IMR-90 (cell line): ENCODE results near the gene UBL7. TPM values are rescaled to one million over a fixed set of nuclear protein-coding genes. Genes with fewer than 3 reads are reported as not detected.

Source experiments
- ATAC-seq: fragments of 200-7000 bp; cut with Tn5 transposase; 2 replicates; pipeline ENCODE4 v1.9.1; 2020; ENCODE audit warnings: low read depth, mild to moderate bottlenecking, moderate library complexity
- BruUV-seq: library from RNA; stranded (reverse); fragments of 400-500 nt; replicated peaks from 2 replicates; lab custom pipeline; 2021; lab: Mats Ljungman, UMichigan
- CTCF ChIA-PET: fragments of 300-600 bp; formaldehyde crosslinking; extraction: SDS; loops from one replicate; lab custom pipeline; 2021; ENCODE audit warnings: antibody characterized with exemption; lab: Yijun Ruan, JAX
- POLR2A ChIA-PET: fragments of 300-600 bp; sonication (Branson Sonifier 250); formaldehyde crosslinking; loops from one replicate; lab custom pipeline; 2022; ENCODE audit warnings: antibody characterized with exemption; ENCODE audit not compliant: unreplicated experiment; lab: Charles Lee
- DNase-seq: peaks from one replicate; pipeline ENCODE4 v3.0.0; 2013
- H2AFZ ChIP-seq: replicated peaks from 2 replicates; pipeline ENCODE3; 2013; ENCODE audit warnings: low read length, mild to moderate bottlenecking; ENCODE audit not compliant: poor library complexity
- H2AK5ac ChIP-seq: 2 replicates; pipeline ENCODE4 v1.6.1; 2013; ENCODE audit warnings: low read depth, low read length, inconsistent platforms
- H2AK9ac ChIP-seq: replicated peaks from 2 replicates; pipeline ENCODE3; 2013; ENCODE audit warnings: mild to moderate bottlenecking, low read depth, low read length, moderate library complexity; ENCODE audit not compliant: poor library complexity
- H2BK120ac ChIP-seq: 2 replicates; pipeline ENCODE4 v1.6.1; 2013; ENCODE audit warnings: low read depth, low read length, inconsistent platforms
- H2BK15ac ChIP-seq: 3 replicates; pipeline ENCODE4 v1.6.1; 2013; ENCODE audit warnings: low read depth, low read length, inconsistent platforms
- H2BK20ac ChIP-seq: 2 replicates; pipeline ENCODE4 v1.6.1; 2013; ENCODE audit warnings: low read depth, mild to moderate bottlenecking, inconsistent platforms, low read length, moderate library complexity
- H2BK5ac ChIP-seq: 2 replicates; pipeline ENCODE4 v1.6.1; 2013; ENCODE audit warnings: mild to moderate bottlenecking, low read depth, low read length, inconsistent platforms; ENCODE audit not compliant: poor library complexity, severe bottlenecking
- H3K14ac ChIP-seq: replicated peaks from 2 replicates; pipeline ENCODE4 v1.6.1; 2013; ENCODE audit warnings: low read depth, low read length, inconsistent platforms
- H3K18ac ChIP-seq: 2 replicates; pipeline ENCODE4 v1.6.1; 2013; ENCODE audit warnings: low read depth, low read length, control low read depth
- H3K23ac ChIP-seq: 2 replicates; pipeline ENCODE4 v1.6.1; 2013; ENCODE audit warnings: low read depth, low read length, inconsistent platforms
- H3K27ac ChIP-seq: 2 replicates; pipeline ENCODE4 v1.5.1; 2013; ENCODE audit warnings: mild to moderate bottlenecking, control low read depth, low read length; ENCODE audit not compliant: insufficient read depth
- H3K27me3 ChIP-seq: 2 replicates; pipeline ENCODE4 v1.6.1; 2013; ENCODE audit warnings: low read length; ENCODE audit not compliant: control insufficient read depth, insufficient read depth
- H3K36me3 ChIP-seq: 2 replicates; pipeline ENCODE4 v1.6.1; 2013; ENCODE audit warnings: low read length, mixed read lengths; ENCODE audit not compliant: control insufficient read depth, insufficient read depth
- H3K4ac ChIP-seq: 2 replicates; pipeline ENCODE4 v1.6.1; 2013; ENCODE audit warnings: low read depth, low read length, inconsistent platforms
- H3K4me1 ChIP-seq: 2 replicates; pipeline ENCODE4 v1.6.1; 2013; ENCODE audit warnings: low read length, mixed read lengths; ENCODE audit not compliant: control insufficient read depth, insufficient read depth
- H3K4me2 ChIP-seq: 2 replicates; pipeline ENCODE4 v1.6.1; 2013; ENCODE audit warnings: low read depth, mild to moderate bottlenecking, control low read depth, low read length, moderate library complexity
- H3K4me3 ChIP-seq: 2 replicates; pipeline ENCODE4 v1.5.1; 2013; ENCODE audit warnings: low read depth, mild to moderate bottlenecking, control low read depth, low read length, moderate library complexity; ENCODE audit not compliant: insufficient read depth
- H3K56ac ChIP-seq: 2 replicates; pipeline ENCODE4 v1.6.1; 2013; ENCODE audit warnings: low read length, inconsistent platforms; ENCODE audit not compliant: insufficient read depth; ENCODE audit errors: extremely low read depth
- H3K79me1 ChIP-seq, 2 experiments: 2 replicates each; pipeline ENCODE4 v1.6.1; 2013; ENCODE audit warnings: low read length in 2 of 2, inconsistent platforms in 1 of 2, low read depth in 1 of 2
- H3K9ac ChIP-seq: 2 replicates; pipeline ENCODE4 v1.6.1; 2013; ENCODE audit warnings: low read depth, low read length, control low read depth
- H3K9me1 ChIP-seq: 2 replicates; pipeline ENCODE4 v1.6.1; 2013; ENCODE audit warnings: low read length, inconsistent platforms; ENCODE audit not compliant: insufficient read depth
- H3K9me3 ChIP-seq: 2 replicates; pipeline ENCODE4 v1.6.1; 2013; ENCODE audit warnings: low read length; ENCODE audit not compliant: control insufficient read depth, insufficient read depth
- H4K20me1 ChIP-seq: 2 replicates; pipeline ENCODE4 v1.6.1; 2013; ENCODE audit warnings: low read length, inconsistent platforms; ENCODE audit not compliant: insufficient read depth
- H4K5ac ChIP-seq: 2 replicates; pipeline ENCODE4 v1.6.1; 2013; ENCODE audit warnings: mild to moderate bottlenecking, low read depth, low read length, control low read depth
- H4K8ac ChIP-seq, 2 experiments: 2 replicates each; pipeline ENCODE4 v1.6.1; 2013; ENCODE audit warnings: low read depth in 2 of 2, low read length in 2 of 2, control low read depth in 1 of 2, inconsistent platforms in 1 of 2
- H4K91ac ChIP-seq: 2 replicates; pipeline ENCODE4 v1.6.1; 2013; ENCODE audit warnings: low read depth, low read length, inconsistent platforms; ENCODE audit not compliant: insufficient read depth
- BHLHE40 ChIP-seq: fragments of 150-350 bp; IDR thresholded peaks from 2 replicates; pipeline ENCODE4 v1.6.1; 2016; ENCODE audit warnings: mild to moderate bottlenecking, low read depth, low read length
- FOS ChIP-seq: fragments of 150-350 bp; IDR thresholded peaks from 2 replicates; pipeline ENCODE4 v1.6.1; 2016; ENCODE audit warnings: low read depth, low read length
- MAFK ChIP-seq: IDR thresholded peaks from 2 replicates; pipeline ENCODE4 v1.6.1; 2012; ENCODE audit warnings: low read depth, low read length, improper control_type of control experiment
- MAZ ChIP-seq: IDR thresholded peaks from 2 replicates; pipeline ENCODE4 v1.6.1; 2012; ENCODE audit warnings: low read depth, mild to moderate bottlenecking, low read length, improper control_type of control experiment, moderate library complexity, borderline replicate concordance
- MXI1 ChIP-seq: IDR thresholded peaks from 2 replicates; pipeline ENCODE4 v1.6.1; 2012; ENCODE audit warnings: low read depth, mild to moderate bottlenecking, low read length, moderate library complexity, borderline replicate concordance
- NFE2L2 ChIP-seq: fragments of 150-350 bp; IDR thresholded peaks from 2 replicates; pipeline ENCODE4 v1.6.1; 2016; ENCODE audit warnings: low read depth, mild to moderate bottlenecking, low read length
- POLR2A ChIP-seq: IDR thresholded peaks from 2 replicates; pipeline ENCODE4 v1.6.1; 2012; ENCODE audit warnings: mild to moderate bottlenecking, low read depth, low read length
- RAD21 ChIP-seq: IDR thresholded peaks from 2 replicates; pipeline ENCODE4 v1.6.1; 2012; ENCODE audit warnings: low read length, improper control_type of control experiment
- RCOR1 ChIP-seq: IDR thresholded peaks from 2 replicates; pipeline ENCODE4 v1.6.1; 2012; ENCODE audit warnings: mild to moderate bottlenecking, low read length, improper control_type of control experiment; ENCODE audit not compliant: insufficient replicate concordance
- RFX5 ChIP-seq: IDR thresholded peaks from 2 replicates; pipeline ENCODE4 v1.8.0; 2012; ENCODE audit warnings: low read depth, mild to moderate bottlenecking, low read length, moderate library complexity
- SMC3 ChIP-seq: fragments of 150-350 bp; IDR thresholded peaks from 2 replicates; pipeline ENCODE4 v1.6.1; 2016; ENCODE audit warnings: low read depth, mild to moderate bottlenecking, antibody characterized with exemption, low read length, moderate library complexity
- WGBS, 2 experiments: methylation state at CpG; one replicate each; pipeline versions ENCODE4 v1.1.5 to v1.1.7; 2013; ENCODE audit warnings: missing lambda C conversion rate in 2 of 2; ENCODE audit not compliant: insufficient read length in 1 of 2; ENCODE audit errors: extremely low coverage in 2 of 2; 5-methylcytosine and 5-hydroxymethylcytosine counted together
- dilution Hi-C: fragments of 300-500 bp; cut with HindIII; formaldehyde crosslinking; loops from one replicate; pipeline ENCODE4 v1.14.3; 2018; ENCODE audit warnings: low sequenced_read_pairs; ENCODE audit not compliant: unreplicated experiment
- in situ Hi-C: fragments of 300-500 bp; cut with MboI; formaldehyde crosslinking; loops from 3 replicates; pipeline ENCODE4 v1.14.3; 2019; ENCODE audit warnings: low sequenced_read_pairs, inconsistent platforms, mixed read lengths
- intact Hi-C: fragments of 100-400 bp; cut with micrococcal nuclease; formaldehyde crosslinking; loops from 2 replicates; pipeline ENCODE4 v1.10.0; 2022
- polyA plus RNA-seq, 3 experiments: library from polyadenylated mRNA; depleted of rRNA; stranded (reverse); fragments of >200 nt; gene quantifications; 2 replicates each; pipeline ENCODE4 v1.2.3, GENCODE V29; 2012; ENCODE audit warnings: low replicate concordance in 1 of 3
- total RNA-seq: library from RNA; depleted of rRNA; stranded (reverse); fragments of >200 nt; gene quantifications from 2 replicates; pipeline ENCODE4 v1.2.3, GENCODE V29; 2012
- TF ChIP-seq, protein P1 (sequence below): fragments of 150-350 bp; IDR thresholded peaks from 2 replicates; pipeline ENCODE4 v1.6.1; 2017; ENCODE audit warnings: mild to moderate bottlenecking, antibody characterized with exemption, low read length, low read depth
- TF ChIP-seq, protein P2 (sequence below): conservative IDR thresholded peaks from 2 replicates; pipeline ENCODE4 v1.5.1; 2012; ENCODE audit warnings: mild to moderate bottlenecking, low read depth, low read length, improper control_type of control experiment
- TF ChIP-seq, protein P3 (sequence below): fragments of 150-350 bp; IDR thresholded peaks from 2 replicates; pipeline ENCODE4 v1.6.1; 2016; ENCODE audit warnings: low read depth, mild to moderate bottlenecking, low read length, moderate library complexity, borderline replicate concordance

Gene UBL7
- total and polyA plus RNA-seq, 2 of the 4 experiments (the other 2 are of a cell fraction) = 68.1 to 78.4 TPM

DNA sequence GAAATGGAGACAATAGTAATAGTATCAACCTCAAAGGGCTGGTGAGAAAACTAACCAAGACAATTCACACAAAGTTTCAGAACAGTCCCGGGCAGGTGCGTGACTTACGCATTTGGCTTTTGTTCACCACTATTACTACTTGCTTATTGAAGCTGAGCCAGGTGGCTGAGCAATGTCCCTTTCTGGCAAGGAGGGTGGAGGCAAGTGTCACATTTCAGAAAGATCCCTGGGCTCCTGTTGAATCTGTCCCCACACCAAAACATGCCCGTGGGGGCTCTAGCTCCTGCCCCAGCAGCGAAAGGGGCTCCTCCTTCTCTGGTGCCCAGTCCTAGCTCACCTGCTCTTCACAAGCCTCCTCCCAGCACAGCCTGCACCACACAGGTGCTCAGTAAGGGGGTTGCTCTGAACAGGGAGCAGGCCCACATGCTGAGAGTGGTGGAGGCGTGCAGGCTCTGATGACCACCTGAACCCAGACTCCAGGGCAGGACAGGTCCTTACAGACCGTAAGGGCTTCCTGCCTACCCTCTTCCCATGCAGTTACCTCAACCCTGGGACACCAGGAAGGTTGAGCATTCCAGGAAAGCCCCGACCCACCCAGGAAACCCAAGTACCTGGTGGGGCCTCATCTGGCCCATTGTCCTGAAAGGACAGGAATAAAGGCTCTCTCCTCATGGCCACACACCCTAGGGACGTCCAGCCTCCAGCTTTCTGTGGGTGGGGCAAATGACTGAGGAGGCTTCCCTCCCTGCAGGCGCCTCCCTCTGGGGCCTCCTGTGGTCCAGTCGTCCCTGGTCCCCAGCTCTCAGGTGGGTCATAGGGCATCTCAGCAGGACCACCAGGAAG, 59.8 kb downstream of the UBL7 start:
- Histone ChIP-seq H2BK15ac (0 out of 3 replicates have a peak overlapping the region, but pooled peaks have one; percentile 30), H2BK20ac (peak overlapping the region; percentile 13; the same call in 1 of the 2 replicates), H2AK9ac (peak overlapping the region; percentile 6), H3K23ac (no peak overlapping the region), H3K4me1 (peaks cover 35% of the 10 kb centered on the region), H2BK5ac (no peak overlapping the region), H3K27ac (no peak overlapping the region), H4K5ac (no peak overlapping the region), H3K56ac (no peak overlapping the region), H3K9me3 (no peaks in the 10 kb centered on the region), H3K36me3 (no peaks in the 10 kb centered on the region), H2AFZ (no peak overlapping the region), H2AK5ac (peak overlapping the region; percentile 74), H4K8ac (0 out of 4 replicates have a peak overlapping the region, but pooled peaks of 1 of the 2 experiments have one; percentile 9), H3K18ac (no peak overlapping the region), H3K27me3 (no peaks in the 10 kb centered on the region), H3K9me1 (peaks cover 43% of the 10 kb centered on the region), H3K9ac (no peak overlapping the region), H3K4me3 (no peak overlapping the region), H3K79me1 (peaks cover 0 to 39% of the 10 kb centered on the region in 2 experiments; a peak in 3 of 4 replicates), H3K14ac (no peak overlapping the region), H3K4me2 (no peak overlapping the region), H4K91ac (peak overlapping the region; percentile 56), H4K20me1 (no peaks in the 10 kb centered on the region), H3K4ac (peak overlapping the region; percentile 40), H2BK120ac (peak overlapping the region; percentile 52; the same call in 1 of the 2 replicates)
- ATAC-seq (no peak), DNase-seq (no peak)
- in situ Hi-C loops (no loop called here), intact Hi-C loops (no loop called here), dilution Hi-C loops (no loop called here)
- 100% methylated on average over 1 of the region's 11 CpGs; no CpG with 5 or more reads in 1 of the 2 experiments for WGBS, 2 experiments
- ChIA-PET POLR2A (no interaction called here), CTCF (no interaction called here)
- BruUV-seq = no TSS peak
- TF ChIP-seq MAZ (no peak), RAD21 (no peak), RFX5 (no peak), FOS (no peak), POLR2A (no peak), BHLHE40 (no peak), NFE2L2 (no peak), RCOR1 (no peak), MAFK (no peak), SMC3 (no peak), MXI1 (no peak)
- TF ChIP-seq, protein P1, sequence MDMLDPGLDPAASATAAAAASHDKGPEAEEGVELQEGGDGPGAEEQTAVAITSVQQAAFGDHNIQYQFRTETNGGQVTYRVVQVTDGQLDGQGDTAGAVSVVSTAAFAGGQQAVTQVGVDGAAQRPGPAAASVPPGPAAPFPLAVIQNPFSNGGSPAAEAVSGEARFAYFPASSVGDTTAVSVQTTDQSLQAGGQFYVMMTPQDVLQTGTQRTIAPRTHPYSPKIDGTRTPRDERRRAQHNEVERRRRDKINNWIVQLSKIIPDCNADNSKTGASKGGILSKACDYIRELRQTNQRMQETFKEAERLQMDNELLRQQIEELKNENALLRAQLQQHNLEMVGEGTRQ = no peak
- TF ChIP-seq, protein P2, sequence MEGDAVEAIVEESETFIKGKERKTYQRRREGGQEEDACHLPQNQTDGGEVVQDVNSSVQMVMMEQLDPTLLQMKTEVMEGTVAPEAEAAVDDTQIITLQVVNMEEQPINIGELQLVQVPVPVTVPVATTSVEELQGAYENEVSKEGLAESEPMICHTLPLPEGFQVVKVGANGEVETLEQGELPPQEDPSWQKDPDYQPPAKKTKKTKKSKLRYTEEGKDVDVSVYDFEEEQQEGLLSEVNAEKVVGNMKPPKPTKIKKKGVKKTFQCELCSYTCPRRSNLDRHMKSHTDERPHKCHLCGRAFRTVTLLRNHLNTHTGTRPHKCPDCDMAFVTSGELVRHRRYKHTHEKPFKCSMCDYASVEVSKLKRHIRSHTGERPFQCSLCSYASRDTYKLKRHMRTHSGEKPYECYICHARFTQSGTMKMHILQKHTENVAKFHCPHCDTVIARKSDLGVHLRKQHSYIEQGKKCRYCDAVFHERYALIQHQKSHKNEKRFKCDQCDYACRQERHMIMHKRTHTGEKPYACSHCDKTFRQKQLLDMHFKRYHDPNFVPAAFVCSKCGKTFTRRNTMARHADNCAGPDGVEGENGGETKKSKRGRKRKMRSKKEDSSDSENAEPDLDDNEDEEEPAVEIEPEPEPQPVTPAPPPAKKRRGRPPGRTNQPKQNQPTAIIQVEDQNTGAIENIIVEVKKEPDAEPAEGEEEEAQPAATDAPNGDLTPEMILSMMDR = no peak
- TF ChIP-seq, protein P3, sequence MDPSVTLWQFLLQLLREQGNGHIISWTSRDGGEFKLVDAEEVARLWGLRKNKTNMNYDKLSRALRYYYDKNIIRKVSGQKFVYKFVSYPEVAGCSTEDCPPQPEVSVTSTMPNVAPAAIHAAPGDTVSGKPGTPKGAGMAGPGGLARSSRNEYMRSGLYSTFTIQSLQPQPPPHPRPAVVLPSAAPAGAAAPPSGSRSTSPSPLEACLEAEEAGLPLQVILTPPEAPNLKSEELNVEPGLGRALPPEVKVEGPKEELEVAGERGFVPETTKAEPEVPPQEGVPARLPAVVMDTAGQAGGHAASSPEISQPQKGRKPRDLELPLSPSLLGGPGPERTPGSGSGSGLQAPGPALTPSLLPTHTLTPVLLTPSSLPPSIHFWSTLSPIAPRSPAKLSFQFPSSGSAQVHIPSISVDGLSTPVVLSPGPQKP = no peak
